Measurements from ENCODE around the gene ZNF329.
A peak's percentile ranks its signal among the peaks of the same experiment; 100 is the strongest.
"Not testable (repeated sequence)": the region's sequence is repeated elsewhere in the genome, so short reads cannot be mapped to it uniquely, and the experiment has no call there.

ZNF329 gene

GRCh38 chr19:58157045-58157728 lies 6.6 kb upstream of the ZNF329 start:
- Histone ChIP-seq H3K9ac (ENCODE audit: low read length in 2 of 2) (no peak overlapping the region), H3K36me3 (ENCODE audit: control insufficient read depth in 2 of 2, insufficient read depth in 2 of 2, low read length in 2 of 2) (no peaks in the 10 kb centered on the region), H3K27ac (ENCODE audit: low read length) (no peak overlapping the region), H3K4me3 (ENCODE audit: low read length in 2 of 2) (no peak overlapping the region), H3K27me3 (ENCODE audit: control insufficient read depth in 1 of 2, insufficient read depth in 2 of 2, low read length in 2 of 2) (no peaks in the 10 kb centered on the region), H3K9me3 (ENCODE audit: control insufficient read depth in 2 of 2, low read length in 2 of 2) (peaks cover 0 to 7% of the 10 kb centered on the region in 2 donors), H3K4me1 (ENCODE audit: control insufficient read depth, insufficient read depth, low read length) (peaks cover 14% of the 10 kb centered on the region)

GRCh38 chr19:58154679-58155648 lies 4.4 kb upstream of the ZNF329 start:
- H3K4me3 ChIP-seq (ENCODE audit: low read length in 2 of 2) = peak overlapping the region; percentile 94 to 98
- H3K27me3 ChIP-seq (ENCODE audit: control insufficient read depth in 1 of 2, insufficient read depth in 2 of 2, low read length in 2 of 2) = no peaks in the 10 kb centered on the region
- H3K9ac ChIP-seq (ENCODE audit: low read length in 2 of 2) = peak overlapping the region; percentile 87 to 90
- peak overlapping the region; percentile 79 for H3K27ac ChIP-seq (ENCODE audit: low read length)
- no peaks in the 10 kb centered on the region for H3K36me3 ChIP-seq (ENCODE audit: control insufficient read depth in 2 of 2, insufficient read depth in 2 of 2, low read length in 2 of 2)
- peaks cover 17% of the 10 kb centered on the region for H3K4me1 ChIP-seq (ENCODE audit: control insufficient read depth, insufficient read depth, low read length)
- H3K9me3 ChIP-seq (ENCODE audit: control insufficient read depth in 2 of 2, low read length in 2 of 2) = peaks cover 0 to 3% of the 10 kb centered on the region in 2 donors

- Histone ChIP-seq H3K36me3 (ENCODE audit: control insufficient read depth in 2 of 2, insufficient read depth in 2 of 2, low read length in 2 of 2) (no peaks in the 10 kb centered on the region), H3K4me3 (ENCODE audit: low read length in 2 of 2) (peak overlapping the region; percentile 94 to 98), H3K9me3 (ENCODE audit: control insufficient read depth in 2 of 2, low read length in 2 of 2) (peaks cover 0 to 3% of the 10 kb centered on the region in 2 donors), H3K27ac (ENCODE audit: low read length) (peak overlapping the region; percentile 79), H3K9ac (ENCODE audit: low read length in 2 of 2) (peak overlapping the region; percentile 87 to 90), H3K27me3 (ENCODE audit: control insufficient read depth in 1 of 2, insufficient read depth in 2 of 2, low read length in 2 of 2) (no peaks in the 10 kb centered on the region), H3K4me1 (ENCODE audit: control insufficient read depth, insufficient read depth, low read length) (peaks cover 17% of the 10 kb centered on the region)
Observed at GRCh38 chr19:58154287-58154678, 3.7 kb upstream of the ZNF329 start.

GRCh38 chr19:58153386-58153785 lies 2.8 kb upstream of the ZNF329 start:
- Histone ChIP-seq H3K4me1 (ENCODE audit: control insufficient read depth, insufficient read depth, low read length) (peaks cover 17% of the 10 kb centered on the region), H3K9ac (ENCODE audit: low read length in 2 of 2) (no peak overlapping the region), H3K27ac (ENCODE audit: low read length) (no peak overlapping the region), H3K27me3 (ENCODE audit: control insufficient read depth in 1 of 2, insufficient read depth in 2 of 2, low read length in 2 of 2) (no peaks in the 10 kb centered on the region), H3K9me3 (ENCODE audit: control insufficient read depth in 2 of 2, low read length in 2 of 2) (no peaks in the 10 kb centered on the region), H3K4me3 (ENCODE audit: low read length in 2 of 2) (peak overlapping the region in 1 of 2 donors; percentile 94), H3K36me3 (ENCODE audit: control insufficient read depth in 2 of 2, insufficient read depth in 2 of 2, low read length in 2 of 2) (no peaks in the 10 kb centered on the region)

- H3K4me3 ChIP-seq (ENCODE audit: low read length in 2 of 2); H3K27ac ChIP-seq (ENCODE audit: low read length); H3K27me3 ChIP-seq (ENCODE audit: control insufficient read depth in 1 of 2, insufficient read depth in 2 of 2, low read length in 2 of 2); H3K4me1 ChIP-seq (ENCODE audit: control insufficient read depth, insufficient read depth, low read length); H3K36me3 ChIP-seq (ENCODE audit: control insufficient read depth in 2 of 2, insufficient read depth in 2 of 2, low read length in 2 of 2); H3K9ac ChIP-seq (ENCODE audit: low read length in 2 of 2): not testable (repeated sequence)
- H3K9me3 ChIP-seq (ENCODE audit: control insufficient read depth in 2 of 2, low read length in 2 of 2) = peaks cover 2 to 20% of the 10 kb centered on the region in 2 donors
Observed at GRCh38 chr19:58147475-58147874, 3.1 kb downstream of the ZNF329 start.

- Histone ChIP-seq H3K4me3 (ENCODE audit: low read length in 2 of 2) (no peak overlapping the region), H3K27me3 (ENCODE audit: control insufficient read depth in 1 of 2, insufficient read depth in 2 of 2, low read length in 2 of 2) (no peaks in the 10 kb centered on the region), H3K4me1 (ENCODE audit: control insufficient read depth, insufficient read depth, low read length) (peaks cover under 1% of the 10 kb centered on the region), H3K9me3 (ENCODE audit: control insufficient read depth in 2 of 2, low read length in 2 of 2) (peaks cover 5 to 26% of the 10 kb centered on the region in 2 donors), H3K9ac (ENCODE audit: low read length in 2 of 2) (no peak overlapping the region), H3K36me3 (ENCODE audit: control insufficient read depth in 2 of 2, insufficient read depth in 2 of 2, low read length in 2 of 2) (peaks cover 12% of the 10 kb centered on the region in 2 donors), H3K27ac (ENCODE audit: low read length) (no peak overlapping the region)
Observed at GRCh38 chr19:58145849-58146248, 4.7 kb downstream of the ZNF329 start.

GRCh38 chr19:58134244-58134643 lies 16.3 kb downstream of the ZNF329 start:
- H3K9me3 ChIP-seq (ENCODE audit: control insufficient read depth in 2 of 2, low read length in 2 of 2) = peaks cover 39 to 77% of the 10 kb centered on the region in 2 donors
- no peaks in the 10 kb centered on the region for H3K4me1 ChIP-seq (ENCODE audit: control insufficient read depth, insufficient read depth, low read length)
- H3K27ac ChIP-seq (ENCODE audit: low read length) = no peak overlapping the region
- peaks cover 65 to 74% of the 10 kb centered on the region in 2 donors for H3K36me3 ChIP-seq (ENCODE audit: control insufficient read depth in 2 of 2, insufficient read depth in 2 of 2, low read length in 2 of 2)
- peak overlapping the region in 1 of 2 donors; percentile 43 for H3K4me3 ChIP-seq (ENCODE audit: low read length in 2 of 2)
- no peak overlapping the region for H3K9ac ChIP-seq (ENCODE audit: low read length in 2 of 2)
- H3K27me3 ChIP-seq (ENCODE audit: control insufficient read depth in 1 of 2, insufficient read depth in 2 of 2, low read length in 2 of 2) = no peaks in the 10 kb centered on the region

GRCh38 chr19:58129284-58129683 lies 21.3 kb downstream of the ZNF329 start:
- H3K36me3 ChIP-seq (ENCODE audit: control insufficient read depth in 2 of 2, insufficient read depth in 2 of 2, low read length in 2 of 2) = peaks cover 65% of the 10 kb centered on the region in 2 donors

GRCh38 chr19:58128041-58128685 lies 22.4 kb downstream of the ZNF329 start:
- Histone ChIP-seq H3K27me3 (ENCODE audit: control insufficient read depth in 1 of 2, insufficient read depth in 2 of 2, low read length in 2 of 2) (no peaks in the 10 kb centered on the region), H3K9ac (ENCODE audit: low read length in 2 of 2) (no peak overlapping the region), H3K4me3 (ENCODE audit: low read length in 2 of 2) (peak overlapping the region; percentile 35 to 68), H3K27ac (ENCODE audit: low read length) (no peak overlapping the region), H3K36me3 (ENCODE audit: control insufficient read depth in 2 of 2, insufficient read depth in 2 of 2, low read length in 2 of 2) (peaks cover 54% of the 10 kb centered on the region in 2 donors), H3K4me1 (ENCODE audit: control insufficient read depth, insufficient read depth, low read length) (no peaks in the 10 kb centered on the region), H3K9me3 (ENCODE audit: control insufficient read depth in 2 of 2, low read length in 2 of 2) (peaks cover 56 to 98% of the 10 kb centered on the region in 2 donors)

More at GRCh38 chr19:58129284-58129683, 21.3 kb downstream of the ZNF329 start:
- Histone ChIP-seq H3K9ac (ENCODE audit: low read length in 2 of 2) (no peak overlapping the region), H3K27me3 (ENCODE audit: control insufficient read depth in 1 of 2, insufficient read depth in 2 of 2, low read length in 2 of 2) (no peaks in the 10 kb centered on the region), H3K4me3 (ENCODE audit: low read length in 2 of 2) (peak overlapping the region; percentile 29 to 68), H3K9me3 (ENCODE audit: control insufficient read depth in 2 of 2, low read length in 2 of 2) (peaks cover 65 to 98% of the 10 kb centered on the region in 2 donors), H3K4me1 (ENCODE audit: control insufficient read depth, insufficient read depth, low read length) (no peaks in the 10 kb centered on the region), H3K27ac (ENCODE audit: low read length) (no peak overlapping the region)

GRCh38 chr19:58123354-58123753 lies 27.2 kb downstream of the ZNF329 start:
- Histone ChIP-seq H3K27me3 (ENCODE audit: control insufficient read depth in 1 of 2, insufficient read depth in 2 of 2, low read length in 2 of 2) (no peaks in the 10 kb centered on the region), H3K4me1 (ENCODE audit: control insufficient read depth, insufficient read depth, low read length) (no peaks in the 10 kb centered on the region), H3K36me3 (ENCODE audit: control insufficient read depth in 2 of 2, insufficient read depth in 2 of 2, low read length in 2 of 2) (peaks cover 14 to 16% of the 10 kb centered on the region in 2 donors), H3K4me3 (ENCODE audit: low read length in 2 of 2) (peak overlapping the region in 1 of 2 donors; percentile 13), H3K9ac (ENCODE audit: low read length in 2 of 2) (no peak overlapping the region), H3K27ac (ENCODE audit: low read length) (no peak overlapping the region), H3K9me3 (ENCODE audit: control insufficient read depth in 2 of 2, low read length in 2 of 2) (peaks cover 59 to 90% of the 10 kb centered on the region in 2 donors)

All from stomach smooth muscle (tissue), 2 donors.